HL-60/S4 (cell line): ENCODE data around the gene SNU13.
"Not testable (repeated sequence)": the region's sequence is repeated elsewhere in the genome, so short reads cannot be mapped to it uniquely, and the experiment has no call there.

Experiments used
- in situ Hi-C: fragments of 300-500 bp; cut with MboI; formaldehyde crosslinking; loops from 2 replicates; pipeline ENCODE4 v1.14.3; 2022; ENCODE audit warnings: low sequenced_read_pairs

SNU13 gene

DNA sequence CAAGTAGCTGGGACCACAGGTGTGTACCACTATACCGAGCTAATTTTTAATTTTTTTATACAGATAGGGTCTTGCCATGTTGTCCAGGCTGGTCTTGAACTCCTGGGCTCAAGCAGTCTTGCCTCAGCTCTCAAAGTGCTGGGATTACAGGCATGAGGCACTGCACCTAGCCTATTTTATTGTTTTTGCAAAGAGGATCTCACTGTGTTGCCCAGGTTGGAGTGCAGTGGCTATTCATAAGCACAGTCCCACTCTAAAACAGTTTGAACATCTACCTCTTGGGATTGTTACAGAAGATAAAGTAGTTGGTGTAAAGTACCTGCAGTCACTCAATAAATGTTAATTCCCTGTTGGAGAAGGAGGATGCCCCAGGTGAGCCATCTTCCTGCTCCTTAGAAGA is 38.4 kb downstream of the SNU13 start:
- in situ Hi-C loops: no loop called here

DNA sequence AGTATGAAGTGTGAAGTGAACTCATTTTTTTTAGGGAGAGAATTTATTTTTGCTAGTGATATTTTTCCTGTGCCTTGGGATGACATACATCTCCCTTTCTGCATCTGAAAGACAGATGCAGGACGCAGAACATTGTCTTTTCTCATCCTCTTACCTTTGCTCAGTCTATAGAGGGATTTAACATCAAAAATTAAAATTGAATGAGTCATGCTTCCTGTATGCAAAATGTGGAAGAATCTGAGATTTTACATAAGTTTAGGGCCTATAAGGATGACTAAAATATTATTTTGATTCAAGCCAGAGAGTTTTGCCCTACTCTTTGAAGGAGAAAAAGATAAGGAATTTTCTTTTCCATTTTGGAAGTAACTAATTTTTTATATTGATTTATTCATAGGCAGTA is 40.2 kb downstream of the SNU13 start:
- in situ Hi-C loops: no loop called here

DNA sequence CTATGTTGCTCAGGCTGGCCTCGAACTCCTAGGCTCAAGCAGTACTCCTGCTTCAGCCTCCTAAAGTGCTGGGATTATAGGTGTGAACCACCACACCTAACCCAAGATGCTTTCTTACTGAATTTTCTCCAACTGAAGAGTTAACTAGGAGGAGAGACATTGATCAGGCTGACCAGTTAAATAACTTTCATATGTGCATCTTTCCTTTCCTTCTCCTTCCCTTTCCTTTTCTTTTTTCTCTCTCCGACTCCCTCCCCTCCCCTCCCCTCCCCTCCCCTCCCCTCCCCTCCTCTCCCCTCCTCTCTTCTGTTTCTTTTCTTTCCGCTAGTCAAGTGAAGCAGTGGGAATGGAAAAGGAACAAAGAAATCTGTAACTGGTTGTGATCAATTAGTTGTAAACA is 40.9 kb downstream of the SNU13 start:
- in situ Hi-C loops: no loop called here

DNA sequence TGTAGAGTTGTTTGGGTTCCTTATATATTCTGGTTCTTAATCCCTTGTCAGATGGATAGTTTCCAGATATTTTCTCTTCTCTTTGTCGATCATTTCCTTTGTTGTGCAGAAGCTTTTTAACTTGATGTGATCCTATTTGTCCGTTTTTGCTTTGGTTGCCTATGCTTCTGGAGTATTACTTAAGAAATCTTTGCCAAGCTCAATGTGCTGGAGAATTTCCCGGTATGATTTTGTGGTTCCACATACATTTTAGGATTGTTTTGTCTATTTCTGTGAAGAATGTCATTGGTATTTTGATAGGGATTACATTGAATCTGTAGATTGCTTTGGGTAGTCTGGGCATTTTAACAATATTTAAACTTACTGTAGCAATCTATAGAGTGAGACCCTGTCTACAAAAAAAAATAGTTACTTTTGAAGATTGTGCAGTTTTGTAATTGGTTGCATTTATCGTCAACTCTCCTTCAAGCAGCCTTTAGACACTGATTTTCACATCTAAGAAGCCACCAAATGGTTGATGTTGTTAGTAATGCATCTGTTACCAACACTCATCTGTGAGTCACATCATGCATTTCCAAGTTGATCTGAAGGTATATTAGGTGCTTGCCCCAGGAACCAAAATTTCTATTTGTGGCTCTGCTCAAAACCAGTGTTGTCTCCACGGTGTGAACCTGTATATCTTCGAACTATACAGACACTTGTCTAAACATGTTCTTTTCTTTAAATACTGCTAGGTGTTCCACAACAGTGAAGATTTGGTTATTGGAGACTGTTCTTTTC is 46.1 kb downstream of the SNU13 start:
- in situ Hi-C loops: no loop called here

DNA sequence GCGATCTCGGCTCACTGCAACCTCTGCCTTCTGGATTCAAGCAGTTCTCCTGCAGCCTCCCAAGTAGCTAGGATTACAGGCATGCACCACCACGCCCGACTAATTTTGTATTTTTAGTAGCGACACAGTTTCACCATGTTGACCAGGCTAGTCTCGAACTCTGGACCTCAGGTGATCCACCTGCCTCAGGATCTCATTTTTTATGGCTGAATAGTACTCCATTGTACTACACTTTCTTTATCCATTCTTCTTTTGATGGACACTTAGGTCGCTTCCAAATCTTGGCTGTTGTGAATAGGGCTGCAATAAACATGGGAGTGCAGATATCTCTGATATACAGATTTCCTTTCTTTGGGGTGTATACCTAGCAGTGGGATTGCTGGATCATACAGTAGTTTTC is 46.8 kb downstream of the SNU13 start:
- in situ Hi-C loops: no loop called here

DNA sequence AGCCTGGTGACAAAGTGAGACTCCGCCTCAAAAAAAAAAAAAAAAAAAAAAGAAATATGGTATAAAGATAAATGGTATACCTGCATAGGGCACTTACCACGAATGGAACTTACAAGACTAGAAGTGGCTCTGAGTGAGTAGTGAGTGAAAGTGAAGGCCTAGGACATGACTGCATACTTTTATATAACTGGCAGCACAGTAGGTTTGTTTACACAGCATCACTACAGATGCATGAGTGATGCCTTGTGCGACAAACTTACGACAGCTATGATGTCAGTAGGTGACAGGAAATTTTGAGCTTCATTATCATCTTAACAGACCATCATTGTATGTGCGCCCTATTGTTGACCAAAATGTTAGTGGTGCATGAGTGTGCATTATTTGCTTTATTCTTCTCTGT is 49.9 kb downstream of the SNU13 start:
- in situ Hi-C loops: no loop called here

DNA sequence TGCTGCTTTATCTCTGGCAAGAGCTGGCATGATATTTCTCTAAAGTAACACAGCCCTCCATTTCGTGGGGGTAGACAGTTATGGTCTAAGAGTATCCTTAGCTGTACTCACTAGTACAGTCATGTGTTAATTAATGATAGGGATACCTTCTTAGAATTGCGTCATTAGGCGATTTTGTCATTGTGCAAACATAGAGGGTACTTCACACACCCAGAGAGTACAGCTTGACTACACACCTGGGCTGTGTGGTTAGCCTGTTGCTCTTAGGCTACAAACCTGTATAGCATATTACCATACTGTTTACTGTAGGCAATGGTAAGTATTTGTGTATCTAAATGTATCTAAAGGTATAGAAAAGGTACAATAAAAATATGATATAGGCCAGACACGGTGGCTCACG is 50.5 kb downstream of the SNU13 start:
- in situ Hi-C loops: no loop called here

DNA sequence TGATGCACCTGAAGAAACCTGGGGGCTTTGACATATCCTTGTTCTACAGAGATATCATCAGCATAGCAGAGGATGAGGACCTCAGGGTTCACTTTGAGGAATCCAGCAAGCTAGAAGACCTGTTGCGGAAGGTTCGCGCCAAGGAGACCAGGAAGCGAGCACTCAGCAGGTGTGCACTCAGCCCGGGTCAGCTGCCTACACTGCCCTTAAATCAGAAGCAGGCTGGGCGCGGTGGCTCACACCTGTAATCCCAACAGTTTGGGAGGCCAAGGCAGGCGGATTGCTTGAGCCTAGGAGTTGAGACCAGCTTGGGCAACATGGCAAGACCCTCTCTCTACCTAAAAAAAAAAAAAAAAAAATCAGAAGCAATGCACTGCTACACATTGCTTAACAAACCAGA is 51.0 kb downstream of the SNU13 start:
- in situ Hi-C loops: not testable (repeated sequence)

DNA sequence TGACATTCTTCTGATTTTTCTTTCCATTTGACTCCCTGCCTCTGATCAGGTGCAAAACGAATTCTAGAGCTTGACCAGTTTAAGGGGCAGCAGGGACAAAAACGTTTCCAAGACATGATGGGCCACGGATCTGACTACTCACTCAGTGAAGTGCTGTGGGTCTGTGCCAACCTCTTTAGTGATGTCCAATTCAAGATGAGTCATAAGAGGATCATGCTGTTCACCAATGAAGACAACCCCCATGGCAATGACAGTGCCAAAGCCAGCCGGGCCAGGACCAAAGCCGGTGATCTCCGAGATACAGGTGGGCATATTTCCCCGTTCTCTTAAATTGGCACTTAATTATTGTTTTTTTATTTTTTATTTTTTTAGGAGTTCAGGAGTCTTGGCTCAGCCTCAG is 52.2 kb downstream of the SNU13 start:
- in situ Hi-C loops: no loop called here

DNA sequence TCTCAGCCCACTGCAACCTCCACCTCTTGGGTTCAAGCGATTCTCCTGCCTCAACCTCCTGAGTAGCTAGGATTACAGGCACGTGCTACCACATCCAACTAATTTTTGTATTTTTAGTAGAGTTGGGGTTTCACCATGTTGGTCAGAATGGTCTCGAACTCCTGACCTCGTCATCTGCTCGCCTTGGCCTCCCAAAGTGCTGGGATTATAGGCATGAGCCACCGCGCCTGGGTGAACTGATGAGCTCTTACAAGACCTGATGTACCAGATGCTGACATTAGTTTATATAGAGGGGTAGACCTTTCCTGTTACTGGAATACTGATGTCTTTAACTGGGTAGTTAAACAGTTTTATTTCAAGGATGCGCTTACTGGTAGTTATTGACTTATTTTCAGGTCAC is 54.1 kb downstream of the SNU13 start:
- in situ Hi-C loops: not testable (repeated sequence)

DNA sequence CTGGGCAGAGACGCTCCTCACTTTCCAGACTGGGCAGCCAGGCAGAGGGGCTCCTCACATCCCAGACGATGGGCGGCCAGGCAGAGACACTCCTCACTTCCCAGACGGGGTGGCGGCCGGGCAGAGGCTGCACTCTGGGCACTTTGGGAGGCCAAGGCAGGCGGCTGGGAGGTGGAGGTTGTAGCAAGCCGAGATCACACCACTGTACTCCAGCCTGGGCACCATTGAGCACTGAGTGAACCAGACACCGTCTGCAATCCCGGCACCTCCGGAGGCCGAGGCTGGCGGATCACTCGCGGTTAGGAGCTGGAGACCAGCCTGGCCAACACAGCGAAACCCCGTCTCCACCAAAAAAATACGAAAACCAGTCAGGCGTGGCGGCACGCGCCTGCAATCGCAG is 57.1 kb downstream of the SNU13 start:
- in situ Hi-C loops: not testable (repeated sequence)

DNA sequence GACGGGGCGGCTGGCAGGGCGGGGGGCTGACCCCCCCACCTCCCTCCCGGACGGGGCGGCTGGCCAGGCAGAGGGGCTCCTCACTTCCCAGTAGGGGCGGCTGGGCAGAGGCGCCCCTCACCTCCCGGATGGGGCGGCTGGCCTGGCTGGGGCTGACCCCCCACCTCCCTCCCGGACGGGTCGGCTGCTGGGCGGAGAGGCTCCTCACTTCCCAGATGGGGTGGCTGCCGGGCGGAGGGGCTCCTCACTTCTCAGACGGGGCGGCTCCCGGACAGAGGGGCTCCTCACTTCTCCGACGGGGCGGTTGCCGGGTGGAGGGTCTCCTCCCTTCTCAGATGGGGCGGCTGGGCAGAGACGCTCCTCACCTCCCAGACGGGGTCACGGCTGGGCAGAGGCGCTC is 57.6 kb downstream of the SNU13 start:
- in situ Hi-C loops: not testable (repeated sequence)

DNA sequence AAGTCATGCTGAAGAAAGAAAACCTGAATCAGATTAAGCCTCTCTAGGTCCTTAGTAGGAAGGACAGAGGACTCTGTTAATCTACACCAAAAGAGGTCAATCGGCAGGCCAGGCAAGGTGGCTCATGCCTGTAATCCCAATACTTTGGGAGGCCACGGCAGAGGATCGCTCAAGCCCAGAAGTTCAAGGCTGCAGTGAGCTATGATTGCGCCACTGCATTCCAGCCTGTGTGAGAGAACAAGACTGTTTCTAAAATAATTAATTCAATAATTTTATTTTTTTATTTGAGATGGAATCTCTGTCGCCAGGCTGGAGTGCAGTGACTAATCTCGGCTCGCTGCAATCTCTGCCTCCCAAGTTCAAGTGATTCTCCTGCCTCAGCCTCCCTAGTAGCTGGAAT is 63.1 kb downstream of the SNU13 start:
- in situ Hi-C loops: no loop called here
